NCI-H748 (cell line): ENCODE data around the gene RAB43.
"Not testable (repeated sequence)": the region's sequence is repeated elsewhere in the genome, so short reads cannot be mapped to it uniquely, and the experiment has no call there.

Experiments used
- DNase-seq: peaks from one replicate; lab custom pipeline; 2025; ENCODE audit not compliant: unreplicated experiment; lab: John Stamatoyannopoulos, UW

RAB43 gene

GRCh38 chr3:129121792-129122411 is at the start of gene RAB43:
RAB43 (minus strand) TSS chr3:129121804; CDS start chr3:129121489, 315 bp downstream.
- peak; percentile 76 for DNase-seq

- no peak for DNase-seq
Measured at GRCh38 chr3:129166579-129167332, 45.2 kb upstream of the RAB43 start.

- not testable (repeated sequence) for DNase-seq
Measured at GRCh38 chr3:129165594-129165993, 44.0 kb upstream of the RAB43 start.

- no peak for DNase-seq
Measured at GRCh38 chr3:129164500-129164899, 42.9 kb upstream of the RAB43 start.

- no peak for DNase-seq
Measured at GRCh38 chr3:129162729-129163579, 41.4 kb upstream of the RAB43 start.

- DNase-seq, result no peak
Measured at GRCh38 chr3:129161860-129162271, 40.3 kb upstream of the RAB43 start.

- peak; percentile 91 for DNase-seq
Measured at GRCh38 chr3:129160891-129161859, 39.6 kb upstream of the RAB43 start, which contains the start of gene ISY1. ISY1 (minus strand) TSS chr3:129161063; CDS start chr3:129160975, 88 bp downstream.

- no peak for DNase-seq
Measured at GRCh38 chr3:129144786-129145185, 23.2 kb upstream of the RAB43 start.

GRCh38 chr3:129141011-129141410 is 19.4 kb upstream of the RAB43 start:
- DNase-seq, result not testable (repeated sequence)

- DNase-seq, result no peak
Measured at GRCh38 chr3:129139911-129140310, 18.3 kb upstream of the RAB43 start.

GRCh38 chr3:129136275-129136674 is 14.7 kb upstream of the RAB43 start:
- DNase-seq, result not testable (repeated sequence)

- DNase-seq, result no peak
Measured at GRCh38 chr3:129132097-129132866, 10.7 kb upstream of the RAB43 start.

GRCh38 chr3:129131465-129132088 is 10.0 kb upstream of the RAB43 start:
- no peak for DNase-seq

GRCh38 chr3:129130291-129130813 is 8.7 kb upstream of the RAB43 start:
- DNase-seq, result no peak

- DNase-seq, result no peak
Measured at GRCh38 chr3:129128357-129129155, 7.0 kb upstream of the RAB43 start.

GRCh38 chr3:129126726-129127280 is 5.2 kb upstream of the RAB43 start:
- DNase-seq, result no peak

GRCh38 chr3:129123314-129124060 is 1.9 kb upstream of the RAB43 start:
- no peak for DNase-seq
